ENCODE results near the gene EZR. TPM values are rescaled to one million over a fixed set of nuclear protein-coding genes. Genes with fewer than 3 reads are reported as not detected.

The EZR gene
- total RNA-seq, 2 experiments from 2014 or later, result 268 to 415 TPM

DNA sequence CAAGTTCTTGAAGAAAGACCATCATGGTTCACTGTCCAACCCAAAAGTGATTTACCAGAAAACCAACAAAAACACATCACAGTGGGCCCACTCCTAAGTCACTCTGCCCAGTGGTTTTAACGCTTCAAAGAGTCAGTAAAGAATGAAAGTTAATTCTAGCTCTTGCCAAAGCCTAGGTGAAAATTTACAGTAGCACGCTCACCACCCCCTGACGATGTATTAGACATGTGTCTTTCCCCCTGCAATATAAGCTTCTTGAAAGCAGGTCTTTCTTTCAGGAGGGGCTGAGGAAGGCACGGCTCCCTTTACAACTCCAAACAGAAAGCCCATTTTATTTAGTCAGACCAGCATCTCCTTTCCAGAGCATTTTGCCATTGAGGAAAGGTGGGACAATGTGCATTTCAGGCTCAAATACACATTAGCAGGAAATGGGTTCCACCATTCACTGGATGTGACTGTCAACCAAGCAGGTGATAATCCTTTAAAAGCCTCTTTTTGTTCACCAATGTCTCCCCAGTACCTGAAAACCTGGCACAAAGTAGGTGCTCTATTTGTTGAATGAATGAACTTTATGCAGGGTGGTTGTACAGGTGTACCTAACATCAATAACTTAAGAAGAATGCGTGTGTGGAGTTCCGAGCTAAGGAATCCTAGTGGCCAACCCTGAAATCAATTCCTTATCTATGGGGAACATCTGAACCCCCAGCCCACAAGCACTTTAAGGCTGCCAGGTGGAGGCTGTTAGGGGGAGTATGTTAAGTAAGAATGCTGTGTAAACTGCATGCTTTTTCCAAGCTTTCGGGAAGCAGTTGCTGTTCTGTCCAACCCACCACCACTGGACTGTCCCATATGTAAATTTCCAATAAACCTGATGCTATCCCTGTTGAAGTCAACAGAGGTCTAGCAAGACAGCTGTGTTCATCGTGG, 11.4 kb downstream of the EZR start:
- Histone ChIP-seq H3K9me2 (ENCODE audit: insufficient read depth, low read length) (no peaks in the 10 kb centered on the region), H3K4me1 (ENCODE audit: insufficient read depth, low read length, poor library complexity, severe bottlenecking) (peaks cover 93% of the 10 kb centered on the region), H3K79me2 (ENCODE audit: insufficient read depth, low read depth, low read length) (peaks cover 95% of the 10 kb centered on the region), H2AFZ (ENCODE audit: low read length) (no peak overlapping the region), H3K4me2 (ENCODE audit: low read length) (peak overlapping the region; percentile 89), H3K27ac (ENCODE audit: low read depth, low read length, poor library complexity, severe bottlenecking) (peak overlapping the region; percentile 100), H3K36me3 (ENCODE audit: insufficient read depth, low read length) (peaks cover 83% of the 10 kb centered on the region), H4K20me1 (ENCODE audit: insufficient read depth, low read length) (peaks cover 24% of the 10 kb centered on the region), H3K4me3 (ENCODE audit: low read depth, low read length, poor library complexity, severe bottlenecking) (peak overlapping the region; percentile 61), H3K9me3 (ENCODE audit: low read length) (no peaks in the 10 kb centered on the region)
- DNase-seq (ENCODE audit: low spot score), result no peak
- BruUV-seq (replicated peaks), result no TSS peak
- intact Hi-C loops (cut with micrococcal nuclease; ENCODE audit: unreplicated experiment), result loop anchor here (2.0 to 10.0 kb wide), 3 partner anchors 59 to 917 kb away; partner anchors contain the start of gene WTAP
- ChIA-PET POLR2A (interaction anchor here (0.6 to 10.6 kb wide), 13 partner anchors 11 to 321 kb away, joined by 3 to 155 read pairs (median 5); partner anchors contain the start of gene EZR), CTCF (ENCODE audit: unreplicated experiment) (interaction anchor here (1.4 to 2.0 kb wide), 3 partner anchors 9 to 58 kb away, joined by 4 to 7 read pairs (median 6); no protein-coding TSS in a partner anchor)
- TF ChIP-seq, protein P1, sequence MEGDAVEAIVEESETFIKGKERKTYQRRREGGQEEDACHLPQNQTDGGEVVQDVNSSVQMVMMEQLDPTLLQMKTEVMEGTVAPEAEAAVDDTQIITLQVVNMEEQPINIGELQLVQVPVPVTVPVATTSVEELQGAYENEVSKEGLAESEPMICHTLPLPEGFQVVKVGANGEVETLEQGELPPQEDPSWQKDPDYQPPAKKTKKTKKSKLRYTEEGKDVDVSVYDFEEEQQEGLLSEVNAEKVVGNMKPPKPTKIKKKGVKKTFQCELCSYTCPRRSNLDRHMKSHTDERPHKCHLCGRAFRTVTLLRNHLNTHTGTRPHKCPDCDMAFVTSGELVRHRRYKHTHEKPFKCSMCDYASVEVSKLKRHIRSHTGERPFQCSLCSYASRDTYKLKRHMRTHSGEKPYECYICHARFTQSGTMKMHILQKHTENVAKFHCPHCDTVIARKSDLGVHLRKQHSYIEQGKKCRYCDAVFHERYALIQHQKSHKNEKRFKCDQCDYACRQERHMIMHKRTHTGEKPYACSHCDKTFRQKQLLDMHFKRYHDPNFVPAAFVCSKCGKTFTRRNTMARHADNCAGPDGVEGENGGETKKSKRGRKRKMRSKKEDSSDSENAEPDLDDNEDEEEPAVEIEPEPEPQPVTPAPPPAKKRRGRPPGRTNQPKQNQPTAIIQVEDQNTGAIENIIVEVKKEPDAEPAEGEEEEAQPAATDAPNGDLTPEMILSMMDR (conservative IDR thresholded peaks at IDR 0.05; ENCODE audit: low read length), result no peak
- TF ChIP-seq EZH2phosphoT487 (IDR thresholded peaks at IDR 0.05; ENCODE audit: borderline replicate concordance, low read depth, low read length), result no peak

DNA sequence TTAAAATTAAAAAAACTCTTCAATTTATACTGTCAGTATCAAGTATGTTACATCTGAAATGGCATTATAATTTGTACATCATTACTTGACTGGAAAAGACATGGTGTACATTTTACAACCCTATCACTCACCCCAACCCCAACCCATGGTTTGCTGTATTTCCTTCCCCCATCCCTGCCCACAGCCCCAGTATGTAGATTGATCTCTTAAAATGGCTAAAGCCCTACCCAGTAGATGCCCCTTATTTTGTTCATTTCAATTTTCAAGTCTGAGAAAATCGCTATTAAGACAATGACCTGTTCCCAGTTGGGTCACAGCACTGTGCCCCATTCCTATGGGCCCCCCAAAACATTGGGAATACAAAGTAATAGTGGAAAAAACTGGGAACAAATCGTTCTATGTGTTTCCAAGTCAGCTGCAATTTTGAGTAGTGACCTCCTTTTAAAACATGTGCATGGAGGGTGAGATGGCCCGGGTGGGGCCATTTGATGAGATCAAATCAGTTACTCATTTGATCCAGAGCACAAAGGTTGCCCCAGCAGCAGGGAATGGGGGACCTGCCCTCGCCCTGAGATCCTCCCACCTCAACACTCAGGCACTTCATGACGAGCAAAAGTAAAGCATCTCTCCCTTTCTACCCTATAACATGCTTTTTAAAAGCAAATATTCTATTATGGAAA, 13.3 kb downstream of the EZR start:
- H3K9me3 ChIP-seq (ENCODE audit: low read length), result no peaks in the 10 kb centered on the region
- no peak for TF ChIP-seq EZH2phosphoT487 (IDR thresholded peaks at IDR 0.05; ENCODE audit: borderline replicate concordance, low read depth, low read length)
- DNase-seq (ENCODE audit: low spot score), result no peak
- H3K27ac ChIP-seq (ENCODE audit: low read depth, low read length, poor library complexity, severe bottlenecking), result peak overlapping the region; percentile 100
- peaks cover 95% of the 10 kb centered on the region for H3K79me2 ChIP-seq (ENCODE audit: insufficient read depth, low read depth, low read length)
- peak overlapping the region; percentile 61 for H3K4me3 ChIP-seq (ENCODE audit: low read depth, low read length, poor library complexity, severe bottlenecking)
- no peak overlapping the region for H2AFZ ChIP-seq (ENCODE audit: low read length)
- CTCF ChIA-PET (ENCODE audit: unreplicated experiment), result no interaction called here
- no peaks in the 10 kb centered on the region for H3K9me2 ChIP-seq (ENCODE audit: insufficient read depth, low read length)
- peak overlapping the region; percentile 89 for H3K4me2 ChIP-seq (ENCODE audit: low read length)
- intact Hi-C loops (cut with micrococcal nuclease; ENCODE audit: unreplicated experiment), result loop anchor here (5.0 to 10.0 kb wide), 2 partner anchors 89 to 919 kb away; partner anchors contain the start of gene WTAP
- peaks cover 31% of the 10 kb centered on the region for H4K20me1 ChIP-seq (ENCODE audit: insufficient read depth, low read length)
- POLR2A ChIA-PET, result interaction anchor here (0.6 to 10.6 kb wide), 4 partner anchors 8 to 165 kb away, joined by 3 to 155 read pairs (median 6); no protein-coding TSS in a partner anchor
- H3K4me1 ChIP-seq (ENCODE audit: insufficient read depth, low read length, poor library complexity, severe bottlenecking), result peaks cover 93% of the 10 kb centered on the region
- BruUV-seq (replicated peaks), result no TSS peak
- H3K36me3 ChIP-seq (ENCODE audit: insufficient read depth, low read length), result peaks cover 83% of the 10 kb centered on the region

DNA sequence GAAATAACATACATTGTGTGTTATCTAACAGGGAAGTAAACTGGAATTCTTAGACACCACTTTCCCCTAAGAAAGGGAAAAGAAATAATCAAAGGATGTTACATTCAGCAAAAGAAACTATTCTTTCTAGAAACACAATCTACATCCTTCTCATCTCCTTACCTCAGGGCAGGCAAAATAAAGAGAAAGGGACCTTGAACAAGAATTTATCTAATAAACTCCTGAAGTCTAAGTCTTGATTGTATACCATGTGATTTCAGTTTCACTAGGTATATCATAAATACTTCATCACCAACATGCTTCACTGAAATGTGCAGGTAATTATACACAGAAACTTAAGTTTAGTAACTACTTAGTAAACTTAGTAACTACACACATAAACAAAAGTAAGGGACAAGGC, 15.0 kb downstream of the EZR start:
- Histone ChIP-seq H3K79me2 (ENCODE audit: insufficient read depth, low read depth, low read length) (peaks cover 95% of the 10 kb centered on the region), H3K36me3 (ENCODE audit: insufficient read depth, low read length) (peaks cover 85% of the 10 kb centered on the region), H3K9me2 (ENCODE audit: insufficient read depth, low read length) (no peaks in the 10 kb centered on the region), H3K27ac (ENCODE audit: low read depth, low read length, poor library complexity, severe bottlenecking) (peak overlapping the region; percentile 100), H3K4me3 (ENCODE audit: low read depth, low read length, poor library complexity, severe bottlenecking) (peak overlapping the region; percentile 57), H3K4me2 (ENCODE audit: low read length) (peak overlapping the region; percentile 80), H4K20me1 (ENCODE audit: insufficient read depth, low read length) (peaks cover 43% of the 10 kb centered on the region), H2AFZ (ENCODE audit: low read length) (no peak overlapping the region), H3K4me1 (ENCODE audit: insufficient read depth, low read length, poor library complexity, severe bottlenecking) (peaks cover 93% of the 10 kb centered on the region), H3K9me3 (ENCODE audit: low read length) (no peaks in the 10 kb centered on the region)
- no peak for DNase-seq (ENCODE audit: low spot score)
- ChIA-PET CTCF (ENCODE audit: unreplicated experiment) (no interaction called here), POLR2A (interaction anchor here (0.6 to 1.5 kb wide), 8 partner anchors 8 to 566 kb away, joined by 3 to 8 read pairs (median 3); no protein-coding TSS in a partner anchor)
- intact Hi-C loops (cut with micrococcal nuclease; ENCODE audit: unreplicated experiment), result loop anchor here (10.0 kb wide), 1 partner anchor 921 kb away; the partner anchor contains the start of gene WTAP
- TSS peak; percentile 95 for BruUV-seq (replicated peaks)
- no peak for TF ChIP-seq EZH2phosphoT487 (IDR thresholded peaks at IDR 0.05; ENCODE audit: borderline replicate concordance, low read depth, low read length)
- TF ChIP-seq, protein P1 (conservative IDR thresholded peaks at IDR 0.05; ENCODE audit: low read length), result no peak; the same call in 1 of the 2 replicates

Data from OCI-LY7 (cell line).